Renal cortical epithelial cell (primary cell): ENCODE data around the gene POSTN. TPM values are rescaled to one million over a fixed set of nuclear protein-coding genes. Genes with fewer than 3 reads are reported as not detected.

Source experiments
- DNase-seq: peaks from one replicate; pipeline ENCODE4 v3.0.0-alpha.2; 2011; ENCODE audit warnings: low read depth
- total RNA-seq: library from RNA; depleted of rRNA; stranded (reverse); fragments of >200 nt; gene quantifications from 2 replicates; pipeline ENCODE4 v1.2.3, GENCODE V29; 2014

The POSTN gene
- total RNA-seq = 1.2 and 1.6 TPM in 2 replicates

- DNase-seq = no peak
Measured at GRCh38 chr13:37598597-37598996, at the start of gene POSTN. TSS of gene POSTN (minus strand) at chr13:37598768. CDS start at chr13:37598726, 42 bp downstream.

GRCh38 chr13:37647031-37647650 is 48.6 kb upstream of the POSTN start:
- no peak for DNase-seq

DNA sequence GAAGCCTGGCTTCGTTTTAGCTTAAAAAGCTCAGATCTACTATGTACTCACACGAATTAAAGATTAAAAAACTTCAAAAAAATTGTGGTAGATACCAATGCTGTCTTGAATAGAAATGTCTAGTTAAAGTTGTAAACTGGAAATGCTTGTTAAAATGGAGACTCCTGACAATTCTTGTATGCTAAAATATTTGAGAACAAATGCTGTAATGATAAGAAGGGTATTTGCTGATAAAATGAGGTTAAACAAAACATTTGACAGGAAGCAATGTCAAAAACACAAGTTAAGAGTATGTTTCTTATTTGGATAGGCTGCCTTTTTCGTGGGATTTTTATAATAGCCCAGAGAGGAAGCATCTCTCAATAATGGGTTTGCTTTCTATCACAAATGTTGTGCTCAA is 48.0 kb upstream of the POSTN start:
- DNase-seq = no peak

GRCh38 chr13:37645181-37645740 is 46.7 kb upstream of the POSTN start:
- no peak for DNase-seq

DNA sequence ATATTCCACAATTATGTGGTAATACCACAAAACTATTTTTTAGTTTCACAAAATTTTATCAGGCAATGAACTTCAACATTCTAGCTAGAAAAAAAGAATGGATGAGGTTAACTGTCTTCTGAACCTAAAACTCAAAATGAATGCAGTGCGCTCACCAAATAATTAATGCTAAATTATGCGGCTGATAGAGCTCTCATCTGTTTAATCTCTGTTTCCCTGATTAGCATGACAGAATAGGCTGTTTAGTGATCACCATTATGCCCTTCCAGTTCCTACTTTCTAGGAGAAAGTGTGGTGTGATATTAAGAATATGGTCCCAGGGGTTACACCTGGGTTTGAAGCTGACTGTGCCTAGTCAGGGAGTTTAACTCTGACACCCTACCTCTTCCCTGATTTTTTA is 42.8 kb upstream of the POSTN start:
- DNase-seq = no peak

DNA sequence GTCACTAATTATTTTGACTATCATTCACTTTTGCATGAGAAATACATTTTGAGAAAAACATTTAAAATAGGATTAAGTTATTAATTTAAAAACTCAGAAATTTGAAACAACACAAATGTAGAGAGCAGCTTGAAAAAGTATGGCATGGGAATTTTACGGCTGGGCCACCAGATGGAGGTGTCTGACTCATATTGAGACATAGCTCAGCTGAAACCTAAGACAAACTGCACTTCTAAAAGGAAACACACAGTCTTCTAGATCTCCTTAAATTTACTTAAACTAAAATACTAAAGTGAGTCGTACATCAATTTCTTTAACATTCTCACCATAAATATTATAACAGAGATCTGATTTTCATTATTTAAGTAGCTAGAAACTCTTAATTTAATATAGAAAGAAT is 41.9 kb upstream of the POSTN start:
- DNase-seq = peak; percentile 79

GRCh38 chr13:37636701-37637100 is 38.1 kb upstream of the POSTN start:
- no peak for DNase-seq

DNA sequence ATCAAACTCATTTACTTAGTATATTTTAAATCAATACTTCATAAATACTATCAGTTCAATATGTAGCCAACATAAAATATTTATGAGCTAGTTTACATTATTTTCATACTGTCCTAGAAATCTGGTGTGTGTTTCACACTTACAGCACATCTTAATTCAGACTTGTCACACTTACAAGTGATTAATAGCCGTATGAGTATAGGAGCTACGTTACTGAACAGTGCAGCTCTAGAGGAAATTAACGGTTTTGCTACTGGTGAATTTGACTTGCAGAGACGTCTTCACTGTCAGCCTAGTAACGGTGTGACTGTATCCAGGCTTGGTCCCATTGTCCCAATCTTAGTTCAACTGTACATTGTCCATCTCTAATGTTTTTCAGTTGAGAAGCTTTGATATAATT is 33.7 kb upstream of the POSTN start:
- DNase-seq = no peak

GRCh38 chr13:37627428-37627827 is 28.9 kb upstream of the POSTN start:
- no peak for DNase-seq

DNA sequence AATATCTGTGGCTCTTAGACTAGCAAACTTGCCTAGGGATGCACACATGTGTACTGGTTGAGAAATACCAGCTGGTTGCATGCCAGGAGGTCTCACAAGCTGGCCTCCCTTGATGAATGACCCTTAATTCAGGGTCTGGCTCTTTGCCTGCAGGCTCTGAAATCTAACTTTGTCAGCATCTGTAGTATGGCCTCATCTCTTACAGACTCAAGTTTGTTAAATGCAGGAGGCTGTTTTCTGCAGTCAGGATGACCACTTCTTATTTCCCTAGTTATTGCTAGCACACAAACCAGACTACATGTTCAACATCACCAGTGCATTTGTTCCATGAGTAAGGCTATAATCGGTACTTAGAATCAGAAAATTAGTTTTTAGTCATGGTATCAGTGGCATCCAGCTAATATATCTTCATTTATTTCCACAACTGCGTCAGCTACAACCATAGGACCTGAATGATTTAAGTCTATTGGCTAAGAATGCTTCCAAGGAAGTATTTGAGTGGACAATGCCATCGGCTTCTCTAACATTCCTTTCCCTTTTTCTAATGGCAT is 23.3 kb upstream of the POSTN start:
- peak; percentile 11 for DNase-seq

- DNase-seq = peak; percentile 63
Measured at GRCh38 chr13:37618554-37618953, 20.0 kb upstream of the POSTN start.

DNA sequence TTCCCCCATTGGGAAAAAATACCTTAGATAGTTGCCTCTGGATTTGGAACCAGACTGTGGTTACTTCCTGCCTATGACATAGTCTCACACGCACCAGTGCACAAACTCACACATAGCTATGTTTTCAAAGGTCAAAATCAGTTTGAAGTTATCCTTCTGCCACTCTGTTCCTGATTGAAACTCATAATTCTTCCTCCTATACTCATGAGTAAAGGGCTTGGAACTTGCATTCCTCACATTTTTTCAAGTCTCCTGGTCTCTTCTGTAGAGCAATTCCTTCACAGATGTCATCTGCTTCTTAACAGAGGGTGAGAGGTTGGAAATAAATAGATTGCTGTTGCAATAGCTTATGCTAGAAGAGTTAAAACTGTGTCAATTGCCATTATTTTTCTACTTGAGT is 18.6 kb upstream of the POSTN start:
- peak; percentile 96 for DNase-seq

GRCh38 chr13:37616131-37616530 is 17.6 kb upstream of the POSTN start:
- peak; percentile 15 for DNase-seq

- DNase-seq = no peak
Measured at GRCh38 chr13:37615276-37615675, 16.7 kb upstream of the POSTN start.

- no peak for DNase-seq
Measured at GRCh38 chr13:37613638-37614037, 15.1 kb upstream of the POSTN start.

DNA sequence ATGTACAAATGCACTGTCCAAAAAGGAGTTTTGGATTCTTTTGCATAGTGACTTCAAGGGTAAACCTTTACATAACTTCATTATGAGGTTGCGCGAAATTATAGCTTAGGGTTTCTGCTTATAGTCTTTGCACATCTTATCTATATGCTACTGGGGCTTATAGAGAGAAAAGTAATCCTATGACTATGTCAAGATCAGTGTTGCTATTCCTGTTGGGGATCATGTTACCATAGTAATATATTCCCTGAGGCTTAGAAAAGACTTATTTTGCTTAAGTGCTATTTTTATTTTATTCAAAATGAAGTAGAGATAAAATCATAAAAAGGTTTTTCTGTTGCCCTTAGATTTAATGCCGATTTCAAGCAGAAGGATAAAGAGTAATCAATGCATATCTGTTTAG is 14.7 kb upstream of the POSTN start:
- DNase-seq = no peak

DNA sequence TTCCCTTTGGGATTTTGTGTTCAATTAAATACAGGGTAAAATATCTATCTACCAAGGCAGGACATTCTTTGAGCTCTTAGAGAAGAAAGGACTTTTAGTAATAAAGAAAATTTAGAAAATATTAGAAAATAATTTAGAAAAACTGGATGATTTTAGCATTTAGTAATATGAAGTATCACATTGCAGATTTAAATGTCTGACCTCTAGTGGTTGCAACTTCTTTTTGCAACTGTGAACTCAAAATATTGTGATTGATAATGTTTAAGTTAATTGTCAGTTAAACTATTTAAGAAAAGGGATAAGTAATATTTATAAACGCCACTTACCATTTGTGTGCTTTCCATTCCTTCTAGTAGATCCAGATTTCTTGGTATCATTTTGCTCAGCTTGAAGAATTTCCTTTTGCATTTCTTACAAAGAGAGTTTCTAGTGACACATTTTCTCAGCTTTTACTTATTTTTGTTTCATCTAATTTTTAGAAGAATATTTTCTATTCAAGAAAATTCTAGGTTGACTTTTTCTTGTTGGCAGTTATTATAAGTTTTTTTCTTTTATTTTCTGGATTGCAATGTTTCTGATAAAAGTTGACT is 10.3 kb upstream of the POSTN start:
- DNase-seq = no peak

DNA sequence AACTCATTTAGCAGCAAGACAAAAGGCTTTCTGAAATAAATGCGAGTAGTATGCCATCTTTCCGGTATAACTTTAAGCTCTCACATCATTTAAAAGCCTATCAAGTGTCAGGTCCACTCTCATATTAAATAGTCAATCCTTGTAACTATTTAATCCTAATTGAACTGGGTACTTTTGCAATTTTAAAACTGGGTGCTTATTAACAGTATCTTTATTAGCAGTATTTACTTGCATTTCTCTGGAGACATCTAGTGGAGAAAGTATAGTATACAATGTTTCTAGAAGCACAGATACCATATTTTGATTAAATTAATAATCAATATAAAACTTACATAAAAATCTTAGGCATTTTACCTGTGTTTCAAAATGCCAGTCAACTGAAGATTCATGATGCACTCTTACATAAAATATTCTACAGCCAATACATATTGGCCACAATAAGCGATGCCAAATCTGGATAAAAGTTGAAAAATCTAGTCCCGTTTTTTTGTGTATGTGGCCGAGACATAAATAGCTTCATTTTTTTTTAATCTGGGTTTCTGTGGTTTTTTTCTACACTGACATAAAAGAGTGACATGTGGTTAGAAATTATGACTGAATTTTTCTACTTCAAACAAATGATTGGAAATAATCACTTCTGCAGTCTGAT is 4.3 kb upstream of the POSTN start:
- DNase-seq = peak; percentile 40

DNA sequence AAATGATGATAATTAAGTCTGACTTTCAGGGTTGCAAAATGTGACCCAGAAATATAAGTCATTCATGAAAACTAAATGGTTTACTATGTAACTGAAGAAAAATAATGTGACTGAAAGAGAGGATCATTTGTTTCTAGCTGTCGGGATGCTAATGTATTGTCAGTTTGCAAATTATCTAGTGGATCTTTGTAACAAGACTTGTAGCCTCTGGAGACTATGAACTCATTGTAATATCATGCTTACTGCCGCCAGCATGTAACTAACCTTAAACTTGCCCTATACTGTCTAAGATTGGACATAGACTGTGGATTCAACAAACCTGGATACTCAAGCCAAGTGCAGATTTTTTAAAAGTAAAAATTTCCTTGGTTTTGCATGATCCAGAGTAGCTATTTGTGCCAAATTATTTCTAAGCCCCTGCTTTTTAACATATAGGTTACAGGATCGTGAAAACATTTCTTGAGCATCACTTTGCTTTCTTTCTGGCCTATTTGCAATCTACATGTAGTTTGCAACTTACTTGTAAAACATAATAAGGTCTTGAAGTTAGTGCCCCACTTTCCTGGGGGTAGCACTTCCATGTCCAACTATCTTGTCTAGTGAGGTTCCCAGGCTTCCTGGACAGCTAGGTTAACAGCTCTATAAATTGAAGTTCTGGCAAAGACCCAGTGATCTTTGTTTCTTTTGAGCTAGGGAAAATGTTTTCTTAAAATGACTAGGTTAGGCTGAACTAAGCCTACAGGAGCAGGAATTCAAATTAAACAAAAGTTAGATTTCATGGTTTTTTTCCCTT is 3.3 kb upstream of the POSTN start:
- DNase-seq = no peak

- no peak for DNase-seq
Measured at GRCh38 chr13:37599519-37599918, 951 bp upstream of the POSTN start.

GRCh38 chr13:37597477-37598025 is 1.0 kb downstream of the POSTN start:
- DNase-seq = no peak

DNA sequence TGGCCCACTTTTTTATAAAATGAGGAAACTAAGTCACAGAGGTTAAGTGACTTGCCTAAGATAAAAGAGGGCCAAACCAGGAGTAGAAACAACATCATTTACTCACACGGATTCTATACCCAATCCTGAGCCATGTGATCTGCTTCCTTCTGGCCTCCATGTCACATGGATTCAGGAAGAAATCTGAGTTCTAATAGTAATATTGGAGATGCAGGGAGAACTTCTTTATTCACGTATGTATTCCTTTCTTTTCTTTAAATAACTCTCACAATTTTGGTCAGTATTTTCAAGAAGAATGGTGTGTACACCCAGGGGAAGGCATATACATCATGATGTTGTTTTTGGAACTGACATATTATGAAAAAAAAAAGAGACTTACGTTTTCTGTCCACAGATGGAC is 1.8 kb downstream of the POSTN start:
- no peak for DNase-seq
